Right cardiac atrium (tissue), 5 donors: ENCODE results near the gene CACNG4. TPM values are rescaled to one million over a fixed set of nuclear protein-coding genes. Genes with fewer than 3 reads are reported as not detected.

Experiments
- ATAC-seq, 2 donors: fragments of 200-7000 bp; cut with Tn5 transposase; one replicate each; pipeline versions ENCODE4 v1.8.0 to v1.9.1; 2020; ENCODE audit warnings: moderate library complexity in 2 of 2, mild to moderate bottlenecking in 1 of 2
- DNase-seq, 3 donors: peaks; one replicate each; pipeline ENCODE4 v3.0.0-alpha.2; 2020
- H3K27ac ChIP-seq: one replicate; pipeline ENCODE4 v1.5.1; 2013; ENCODE audit warnings: mild to moderate bottlenecking, low read length, control low read depth, moderate library complexity
- H3K27me3 ChIP-seq: one replicate; pipeline ENCODE4 v1.6.1; 2013; ENCODE audit not compliant: control insufficient read depth, insufficient read depth
- H3K4me1 ChIP-seq: one replicate; pipeline ENCODE4 v1.6.1; 2013; ENCODE audit warnings: low read length; ENCODE audit not compliant: control insufficient read depth, insufficient read depth
- H3K4me3 ChIP-seq: one replicate; pipeline ENCODE4 v1.5.1; 2013; ENCODE audit warnings: low read length, control low read depth
- H3K9me3 ChIP-seq: one replicate; pipeline ENCODE4 v1.6.1; 2013; ENCODE audit warnings: low read length; ENCODE audit not compliant: control insufficient read depth
- WGBS: extraction: QIAGEN DNeasy Blood & Tissue Kit; methylation state at CpG from one replicate; pipeline ENCODE4 v1.1.7; 2013; 5-methylcytosine and 5-hydroxymethylcytosine counted together
- intact Hi-C, 4 donors: fragments of 100-400 bp; cut with DNase I; formaldehyde crosslinking; loops; one replicate each; pipeline versions ENCODE4 v1.11.0 to v1.14.0; 2022 to 2023
- polyA plus RNA-seq: library from polyadenylated mRNA; stranded (reverse); fragments of 200-250 nt; gene quantifications from one replicate; pipeline ENCODE4 v1.2.3, GENCODE V29; 2013
- total RNA-seq, 4 donors: library from RNA; stranded (reverse); fragmentation: NEBNext Ultra II Directional; extraction: Animal tissue kit (Norgen Biotek cat#: 25700); gene quantifications; one replicate each; pipeline ENCODE4 v1.2.1, GENCODE V29; 2021
- donor health status: healthy with polysubstance abuse.
- donor health status: DM: no; HTN: yes; CAD: no.
- donor health status: DM: no; HTN: no; CAD: no.
- donor health status: DM: no; HTN: yes; CAD: no; lungs with severe emphysema.
- donor health status: DM: yes; HTN: yes; CAD: no.

The CACNG4 gene
- total and polyA plus RNA-seq, 5 donors = 0.09 to 0.16 (median 0.14) TPM; not detected in 2

- ATAC-seq = peak in 1 of 2 donors; percentile 49
- intact Hi-C loops = no loop called here
- WGBS = 63% methylated on average over 3 of the region's 3 CpGs
- H3K4me1 ChIP-seq = no peaks in the 10 kb centered on the region
- H3K9me3 ChIP-seq = no peaks in the 10 kb centered on the region
- DNase-seq = no peak
- H3K27me3 ChIP-seq = no peaks in the 10 kb centered on the region
- no peak overlapping the region for H3K27ac ChIP-seq
- H3K4me3 ChIP-seq = no peak overlapping the region
Measured at GRCh38 chr17:66930933-66931332, 33.6 kb upstream of the CACNG4 start.

GRCh38 chr17:66932311-66932710 lies 32.2 kb upstream of the CACNG4 start:
- H3K4me3 ChIP-seq = no peak overlapping the region
- intact Hi-C loops = no loop called here
- no peak for ATAC-seq
- H3K9me3 ChIP-seq = no peaks in the 10 kb centered on the region
- H3K4me1 ChIP-seq = no peaks in the 10 kb centered on the region
- H3K27me3 ChIP-seq = no peaks in the 10 kb centered on the region
- DNase-seq = no peak
- WGBS = 59% methylated on average over 2 of the region's 2 CpGs
- no peak overlapping the region for H3K27ac ChIP-seq

DNA sequence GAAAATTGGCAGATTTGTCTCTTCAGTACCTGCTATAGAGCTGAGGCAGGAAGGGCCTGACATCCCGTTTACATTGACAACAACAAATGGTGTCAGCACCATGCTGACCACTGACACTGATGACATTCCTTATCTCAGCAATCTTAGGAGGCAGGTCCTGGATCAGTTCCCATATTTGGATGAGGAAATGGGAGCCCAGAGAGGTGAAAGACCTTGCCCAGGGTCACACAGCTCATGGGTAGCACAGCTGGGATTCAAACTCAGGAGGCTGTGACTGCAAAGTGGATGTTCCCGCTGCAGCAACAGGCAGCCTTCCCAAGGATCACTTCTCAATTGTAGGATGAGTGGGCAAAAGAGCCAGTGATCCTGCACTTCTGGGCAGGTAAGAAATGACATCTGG lies 30.5 kb upstream of the CACNG4 start:
- 56% methylated on average over 2 of the region's 2 CpGs for whole genome bisulfite sequencing
- no peaks in the 10 kb centered on the region for H3K27me3 ChIP-seq
- H3K27ac ChIP-seq = no peak overlapping the region
- no peak for ATAC-seq
- intact Hi-C loops = no loop called here
- H3K4me1 ChIP-seq = no peaks in the 10 kb centered on the region
- no peak overlapping the region for H3K4me3 ChIP-seq
- no peaks in the 10 kb centered on the region for H3K9me3 ChIP-seq
- no peak for DNase-seq

DNA sequence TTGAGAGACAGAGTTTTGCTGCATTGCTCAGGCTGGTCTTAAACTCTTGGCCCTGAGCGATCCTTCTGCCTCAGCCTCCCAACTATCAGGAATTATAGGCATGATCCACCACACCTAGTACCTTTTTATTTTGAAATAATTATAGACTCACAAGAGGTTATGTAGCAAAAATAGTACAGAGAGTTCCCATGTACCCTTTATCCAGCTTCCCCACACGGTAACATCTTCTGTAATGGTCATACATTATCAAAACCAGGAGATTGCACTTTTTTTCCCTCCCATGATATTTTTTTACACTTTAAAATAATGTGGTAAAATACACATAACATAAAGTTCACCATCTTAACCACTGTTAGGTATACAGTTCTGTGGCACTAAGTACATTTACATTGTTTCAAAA lies 28.8 kb upstream of the CACNG4 start:
- no peaks in the 10 kb centered on the region for H3K27me3 ChIP-seq
- no peaks in the 10 kb centered on the region for H3K9me3 ChIP-seq
- H3K4me3 ChIP-seq = no peak overlapping the region
- intact Hi-C loops = no loop called here
- DNase-seq (no peak), ATAC-seq (no peak)
- no peaks in the 10 kb centered on the region for H3K4me1 ChIP-seq
- no peak overlapping the region for H3K27ac ChIP-seq
- 90% methylated on average over 2 of the region's 2 CpGs for WGBS

GRCh38 chr17:66938656-66939055 lies 25.9 kb upstream of the CACNG4 start:
- WGBS = 69% methylated on average over 10 of the region's 10 CpGs
- no peaks in the 10 kb centered on the region for H3K4me1 ChIP-seq
- H3K4me3 ChIP-seq = no peak overlapping the region
- no peak overlapping the region for H3K27ac ChIP-seq
- no peak for DNase-seq
- no peak for ATAC-seq
- H3K27me3 ChIP-seq = no peaks in the 10 kb centered on the region
- intact Hi-C loops = no loop called here
- H3K9me3 ChIP-seq = no peaks in the 10 kb centered on the region

GRCh38 chr17:66939461-66940114 lies 24.9 kb upstream of the CACNG4 start:
- intact Hi-C loops = no loop called here
- ATAC-seq (no peak), DNase-seq (no peak)
- no peaks in the 10 kb centered on the region for H3K9me3 ChIP-seq
- H3K4me3 ChIP-seq = no peak overlapping the region
- H3K4me1 ChIP-seq = no peaks in the 10 kb centered on the region
- no peak overlapping the region for H3K27ac ChIP-seq
- 84% methylated on average over 12 of the region's 12 CpGs for WGBS
- no peaks in the 10 kb centered on the region for H3K27me3 ChIP-seq

DNA sequence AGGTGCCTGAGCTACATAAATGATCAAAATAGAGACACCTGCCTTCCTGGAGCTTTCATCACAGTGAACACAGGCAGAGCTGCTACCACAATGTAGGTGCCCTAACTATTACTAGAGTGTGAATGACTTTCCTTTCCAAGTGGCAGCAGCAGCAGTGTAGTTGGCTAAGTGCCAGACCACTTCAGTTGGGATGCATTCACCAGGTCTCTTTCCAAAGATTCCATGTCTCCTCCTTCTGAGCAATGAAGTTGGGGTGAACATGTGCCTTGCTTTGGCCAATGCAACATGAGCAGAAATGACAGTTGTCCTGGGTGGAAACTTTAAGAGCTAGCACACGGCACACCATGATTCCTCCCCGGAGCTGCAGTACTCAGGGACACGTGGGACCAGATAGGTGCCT lies 23.3 kb upstream of the CACNG4 start:
- Histone ChIP-seq H3K4me3 (no peak overlapping the region), H3K4me1 (no peaks in the 10 kb centered on the region), H3K27me3 (no peaks in the 10 kb centered on the region), H3K27ac (no peak overlapping the region), H3K9me3 (no peaks in the 10 kb centered on the region)
- ATAC-seq (no peak), DNase-seq (no peak)
- intact Hi-C loops = no loop called here
- WGBS = 88% methylated on average over 3 of the region's 3 CpGs

- no peak overlapping the region for H3K4me3 ChIP-seq
- no peaks in the 10 kb centered on the region for H3K9me3 ChIP-seq
- DNase-seq = no peak
- intact Hi-C loops = no loop called here
- WGBS = 73% methylated on average over 8 of the region's 8 CpGs
- no peak overlapping the region for H3K27ac ChIP-seq
- H3K27me3 ChIP-seq = no peaks in the 10 kb centered on the region
- no peak for ATAC-seq
- no peaks in the 10 kb centered on the region for H3K4me1 ChIP-seq
Measured at GRCh38 chr17:66941773-66942450, 22.6 kb upstream of the CACNG4 start.

GRCh38 chr17:66942451-66943264 lies 21.8 kb upstream of the CACNG4 start:
- H3K27me3 ChIP-seq = no peaks in the 10 kb centered on the region
- intact Hi-C loops = no loop called here
- WGBS = 80% methylated on average over 8 of the region's 8 CpGs
- no peak overlapping the region for H3K4me3 ChIP-seq
- no peak for ATAC-seq
- no peaks in the 10 kb centered on the region for H3K4me1 ChIP-seq
- no peak overlapping the region for H3K27ac ChIP-seq
- no peak for DNase-seq
- H3K9me3 ChIP-seq = no peaks in the 10 kb centered on the region

DNA sequence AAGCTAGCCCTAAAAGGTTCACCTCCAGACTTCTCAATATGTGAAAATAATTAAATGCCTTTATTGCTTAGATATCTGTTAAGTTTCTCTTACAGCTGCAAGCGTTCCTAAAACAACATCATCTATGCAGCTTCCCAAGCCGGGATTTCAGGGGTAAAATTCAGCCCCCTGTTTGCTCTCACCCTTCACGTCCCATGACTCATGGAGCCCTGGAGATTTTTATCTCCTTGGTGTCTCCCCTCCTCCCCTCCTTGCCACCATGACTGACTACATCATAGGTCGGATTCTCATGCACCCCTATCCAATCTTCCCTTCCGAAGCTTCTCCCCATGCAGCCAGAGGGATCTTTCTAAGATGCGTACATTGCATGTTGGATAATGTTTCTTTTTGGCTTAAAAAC lies 21.0 kb upstream of the CACNG4 start:
- H3K4me3 ChIP-seq = no peak overlapping the region
- WGBS = 75% methylated on average over 6 of the region's 6 CpGs
- H3K27ac ChIP-seq = no peak overlapping the region
- DNase-seq (no peak), ATAC-seq (no peak)
- H3K4me1 ChIP-seq = no peaks in the 10 kb centered on the region
- H3K9me3 ChIP-seq = no peaks in the 10 kb centered on the region
- H3K27me3 ChIP-seq = no peaks in the 10 kb centered on the region
- intact Hi-C loops = no loop called here
